Neuronal stem cell (in vitro differentiated cells): ENCODE data around the gene SLTM.
A peak's percentile ranks its signal among the peaks of the same experiment; 100 is the strongest.

ENCODE experiments used
- DNase-seq: peaks from one replicate; pipeline ENCODE4 v3.0.0-alpha.2; 2013; ENCODE audit warnings: low spot score
- H2AFZ ChIP-seq: one replicate; pipeline ENCODE4 v1.6.1; 2013; ENCODE audit warnings: mild to moderate bottlenecking, low read length, inconsistent platforms
- H2AK5ac ChIP-seq: 2 replicates; pipeline ENCODE4 v1.6.1; 2013; ENCODE audit warnings: low read depth, mild to moderate bottlenecking, inconsistent platforms, low read length, moderate library complexity, mixed read lengths
- H2BK120ac ChIP-seq: 2 replicates; pipeline ENCODE4 v1.6.1; 2013; ENCODE audit warnings: low read depth, mild to moderate bottlenecking, inconsistent platforms, low read length, moderate library complexity, mixed read lengths
- H2BK12ac ChIP-seq: one replicate; pipeline ENCODE4 v1.6.1; 2013; ENCODE audit warnings: low read length, inconsistent platforms
- H2BK15ac ChIP-seq: 2 replicates; pipeline ENCODE4 v1.6.1; 2013; ENCODE audit warnings: mild to moderate bottlenecking, low read length, inconsistent platforms, mixed read lengths
- H2BK5ac ChIP-seq: one replicate; pipeline ENCODE4 v1.6.1; 2013; ENCODE audit warnings: inconsistent platforms, mild to moderate bottlenecking, low read length, moderate library complexity
- H3K14ac ChIP-seq: one replicate; pipeline ENCODE4 v1.6.1; 2013; ENCODE audit warnings: low read length, inconsistent platforms
- H3K18ac ChIP-seq: 2 replicates; pipeline ENCODE4 v1.6.1; 2013; ENCODE audit warnings: low read length, inconsistent platforms
- H3K23ac ChIP-seq: 2 replicates; pipeline ENCODE4 v1.6.1; 2013; ENCODE audit warnings: low read depth, mild to moderate bottlenecking, mixed read lengths, low read length, inconsistent platforms; ENCODE audit not compliant: poor library complexity
- H3K27ac ChIP-seq: replicated peaks from 3 replicates; pipeline ENCODE4 v1.5.1; 2013; ENCODE audit warnings: low read length, inconsistent platforms
- H3K27me3 ChIP-seq, 3 experiments: 2 replicates each; pipeline ENCODE4 v1.6.1; 2013; ENCODE audit warnings: low read length in 3 of 3, mild to moderate bottlenecking in 2 of 3, inconsistent platforms in 1 of 3, low read depth in 1 of 3, mixed read lengths in 1 of 3, moderate library complexity in 1 of 3; ENCODE audit not compliant: control insufficient read depth in 3 of 3, insufficient read depth in 3 of 3
- H3K36me3 ChIP-seq, 2 donors: replicated peaks in 1 of 2; 2 replicates each; pipeline ENCODE4 v1.6.1; 2013; ENCODE audit warnings: low read length in 2 of 2; ENCODE audit not compliant: control insufficient read depth in 2 of 2, insufficient read depth in 2 of 2
- H3K4ac ChIP-seq: 2 replicates; pipeline ENCODE4 v1.6.1; 2013; ENCODE audit warnings: inconsistent platforms, mild to moderate bottlenecking, low read length, moderate library complexity
- H3K4me1 ChIP-seq, 2 donors: 1 replicate in 1 of 2; 2 replicates in 1 of 2; pipeline ENCODE4 v1.6.1; 2013; ENCODE audit warnings: low read length in 2 of 2, low read depth in 1 of 2; ENCODE audit not compliant: control insufficient read depth in 2 of 2, insufficient read depth in 1 of 2
- H3K4me2 ChIP-seq: one replicate; pipeline ENCODE4 v1.6.1; 2013; ENCODE audit warnings: mild to moderate bottlenecking, low read length, inconsistent platforms; ENCODE audit not compliant: insufficient read depth, poor library complexity, severe bottlenecking
- H3K4me3 ChIP-seq, 2 donors: 2 replicates each; pipeline ENCODE4 v1.5.1; 2013; ENCODE audit warnings: low read length in 2 of 2, mild to moderate bottlenecking in 2 of 2, inconsistent platforms in 1 of 2, moderate library complexity in 1 of 2
- H3K79me1 ChIP-seq: one replicate; pipeline ENCODE4 v1.6.1; 2013; ENCODE audit warnings: low read depth, mild to moderate bottlenecking, inconsistent platforms, low read length, moderate library complexity
- H3K9ac ChIP-seq: one replicate; pipeline ENCODE4 v1.6.1; 2013; ENCODE audit warnings: mild to moderate bottlenecking, low read depth, low read length, inconsistent platforms; ENCODE audit not compliant: poor library complexity
- H3K9me3 ChIP-seq, 2 donors: replicated peaks in 1 of 2; 2 replicates each; pipeline versions ENCODE3 to v1.6.1; 2013; ENCODE audit warnings: low read length in 2 of 2, mild to moderate bottlenecking in 2 of 2, inconsistent platforms in 1 of 2, low read depth in 1 of 2, mixed read lengths in 1 of 2, moderate library complexity in 1 of 2; ENCODE audit not compliant: control insufficient read depth in 2 of 2, insufficient read depth in 1 of 2
- H4K8ac ChIP-seq: one replicate; pipeline ENCODE4 v1.6.1; 2013; ENCODE audit warnings: low read depth, mild to moderate bottlenecking, inconsistent platforms, low read length, moderate library complexity
- H4K91ac ChIP-seq: one replicate; pipeline ENCODE4 v1.6.1; 2013; ENCODE audit warnings: low read length, low read depth, mild to moderate bottlenecking, inconsistent platforms; ENCODE audit not compliant: poor library complexity
- WGBS, 2 donors: extraction: QIAGEN DNeasy Blood & Tissue Kit; methylation state at CpG; one replicate each; pipeline ENCODE4 v1.1.7; 2013; ENCODE audit warnings: missing lambda C conversion rate in 2 of 2, mixed read lengths in 1 of 2; ENCODE audit not compliant: insufficient read length in 2 of 2, insufficient replicate concordance in 1 of 2; ENCODE audit errors: extremely low coverage in 2 of 2; 5-methylcytosine and 5-hydroxymethylcytosine counted together

SLTM gene

GRCh38 chr15:58962136-58962535, 28.7 kb upstream of the SLTM start:
- no peaks in the 10 kb centered on the region for H3K27me3 ChIP-seq
- no peak overlapping the region for H3K4me2 ChIP-seq
- no peak overlapping the region for H2BK5ac ChIP-seq
- H4K91ac ChIP-seq, result no peak overlapping the region
- H3K14ac ChIP-seq, result no peak overlapping the region
- no peak overlapping the region for H2AFZ ChIP-seq
- WGBS, 2 donors, result no CpG with 5 or more reads among the region's 1 CpG
- no peaks in the 10 kb centered on the region for H3K36me3 ChIP-seq
- no peak overlapping the region for H2AK5ac ChIP-seq
- H2BK12ac ChIP-seq, result no peak overlapping the region
- no peak overlapping the region for H3K9ac ChIP-seq
- H3K27ac ChIP-seq, result no peak overlapping the region
- no peak overlapping the region for H3K18ac ChIP-seq
- H2BK120ac ChIP-seq, result no peak overlapping the region
- H3K4ac ChIP-seq, result no peak overlapping the region
- H3K4me1 ChIP-seq, result no peaks in the 10 kb centered on the region
- no peak overlapping the region for H4K8ac ChIP-seq
- no peaks in the 10 kb centered on the region for H3K79me1 ChIP-seq
- H3K4me3 ChIP-seq, result no peak overlapping the region
- H2BK15ac ChIP-seq, result no peak overlapping the region
- no peak for DNase-seq
- H3K9me3 ChIP-seq, result no peaks in the 10 kb centered on the region
- no peak overlapping the region for H3K23ac ChIP-seq

- Histone ChIP-seq H3K4me3 (no peak overlapping the region), H4K8ac (no peak overlapping the region), H3K23ac (no peak overlapping the region), H2AK5ac (no peak overlapping the region), H3K79me1 (no peaks in the 10 kb centered on the region), H2BK15ac (no peak overlapping the region), H4K91ac (no peak overlapping the region), H3K4me2 (no peak overlapping the region), H2BK12ac (no peak overlapping the region), H3K9ac (no peak overlapping the region), H3K36me3 (no peaks in the 10 kb centered on the region), H3K18ac (no peak overlapping the region), H3K9me3 (no peaks in the 10 kb centered on the region), H2BK120ac (no peak overlapping the region), H2AFZ (no peak overlapping the region), H3K27me3 (no peaks in the 10 kb centered on the region), H2BK5ac (no peak overlapping the region), H3K4ac (no peak overlapping the region), H3K4me1 (no peaks in the 10 kb centered on the region), H3K27ac (no peak overlapping the region), H3K14ac (no peak overlapping the region)
- no peak for DNase-seq
- no CpG with 5 or more reads among the region's 4 CpGs for WGBS, 2 donors
Measured at GRCh38 chr15:58958811-58959210, 25.3 kb upstream of the SLTM start.

- H3K23ac ChIP-seq, result no peak overlapping the region
- H3K9ac ChIP-seq, result no peak overlapping the region
- no peak overlapping the region for H4K91ac ChIP-seq
- H3K27ac ChIP-seq, result no peak overlapping the region
- peak; percentile 65 for DNase-seq
- no peak overlapping the region for H2AK5ac ChIP-seq
- H2BK15ac ChIP-seq, result no peak overlapping the region
- no peak overlapping the region for H2BK5ac ChIP-seq
- no peak overlapping the region for H3K14ac ChIP-seq
- H3K4me2 ChIP-seq, result peak overlapping the region; percentile 11
- no peaks in the 10 kb centered on the region for H3K79me1 ChIP-seq
- H3K36me3 ChIP-seq, result no peaks in the 10 kb centered on the region
- H3K4ac ChIP-seq, result no peak overlapping the region
- H3K27me3 ChIP-seq, result no peaks in the 10 kb centered on the region
- H4K8ac ChIP-seq, result no peak overlapping the region
- no CpG with 5 or more reads among the region's 8 CpGs for WGBS, 2 donors
- H2AFZ ChIP-seq, result peak overlapping the region; percentile 58
- H3K9me3 ChIP-seq, result no peaks in the 10 kb centered on the region
- H2BK12ac ChIP-seq, result no peak overlapping the region
- no peaks in the 10 kb centered on the region for H3K4me1 ChIP-seq
- no peak overlapping the region for H2BK120ac ChIP-seq
- no peak overlapping the region for H3K18ac ChIP-seq
- H3K4me3 ChIP-seq, result no peak overlapping the region
Measured at GRCh38 chr15:58957101-58957973, 23.9 kb upstream of the SLTM start.

GRCh38 chr15:58952751-58953150, 19.3 kb upstream of the SLTM start:
- Histone ChIP-seq H3K79me1 (no peaks in the 10 kb centered on the region), H3K4me1 (no peaks in the 10 kb centered on the region), H2BK5ac (no peak overlapping the region), H3K14ac (no peak overlapping the region), H3K27me3 (no peaks in the 10 kb centered on the region), H4K8ac (no peak overlapping the region), H2BK12ac (no peak overlapping the region), H3K36me3 (no peaks in the 10 kb centered on the region), H3K4me3 (no peak overlapping the region), H2AFZ (peak overlapping the region; percentile 24), H3K4ac (no peak overlapping the region), H4K91ac (no peak overlapping the region), H3K27ac (no peak overlapping the region), H3K9me3 (no peaks in the 10 kb centered on the region), H3K23ac (no peak overlapping the region), H3K18ac (no peak overlapping the region), H2BK15ac (no peak overlapping the region), H2BK120ac (no peak overlapping the region), H2AK5ac (no peak overlapping the region), H3K9ac (no peak overlapping the region), H3K4me2 (no peak overlapping the region)
- no peak for DNase-seq
